K562 (cell line): ENCODE results near the gene ACSL3. TPM values are rescaled to one million over a fixed set of nuclear protein-coding genes. Genes with fewer than 3 reads are reported as not detected.

Experiments used
- CBX8 ChIP-seq: fragments of 200-600 bp; sonication (generic); IDR thresholded peaks from 2 replicates; pipeline ENCODE4 v1.6.1; 2012; ENCODE audit warnings: borderline replicate concordance, mixed run types, low read depth, mild to moderate bottlenecking, moderate library complexity, mixed read lengths, low read length, control low read depth, inconsistent platforms; ENCODE audit not compliant: poor library complexity, severe bottlenecking; ENCODE audit errors: extremely low read depth
- CEBPZ ChIP-seq: fragments of 150-350 bp; IDR thresholded peaks from 2 replicates; pipeline ENCODE4 v1.6.1; 2014; ENCODE audit warnings: low read depth, mild to moderate bottlenecking, low read length, borderline replicate concordance
- EWSR1 ChIP-seq: fragments of 450-650 bp; IDR thresholded peaks from 2 replicates; pipeline ENCODE4 v1.6.1; 2018; ENCODE audit warnings: borderline replicate concordance, mild to moderate bottlenecking, low read depth, moderate library complexity; ENCODE audit not compliant: partially characterized antibody
- RREB1 ChIP-seq: fragments of 250-450 bp; sonication (Bioruptor Pico); IDR thresholded peaks from 2 replicates; pipeline ENCODE4 v1.4.0; 2020
- SNIP1 ChIP-seq: fragments of 450-650 bp; IDR thresholded peaks from 2 replicates; pipeline ENCODE4 v1.7.1; 2017; ENCODE audit warnings: low read depth, mild to moderate bottlenecking
- SOX6 ChIP-seq: fragments of 450-650 bp; IDR thresholded peaks from 2 replicates; pipeline ENCODE4 v1.6.1; 2014; ENCODE audit warnings: mild to moderate bottlenecking
- ZNF24 ChIP-seq: fragments of 450-650 bp; IDR thresholded peaks from 2 replicates; pipeline ENCODE4 v1.6.1; 2016
- ZNF696 ChIP-seq: fragments of 250-450 bp; sonication (Bioruptor Pico); conservative IDR thresholded peaks from 2 replicates; pipeline ENCODE4 v1.4.0; 2020; ENCODE audit warnings: mild to moderate bottlenecking, moderate library complexity
- polyA plus RNA-seq, 8 experiments: library from polyadenylated mRNA; depleted of rRNA in 4 of 8; stranded (reverse) in 5 of 8; unstranded in 3 of 8; fragments of >200 nt; fragmentation: Nextera tagmentation in 2 of 8; fragmentation: Illumina TruSeq in 1 of 8; extraction: Ambion mirVana in 2 of 8; extraction: Trizol in 1 of 8; gene quantifications; 2 replicates each; pipeline versions ENCODE4 v1.2.1 to v1.2.3, GENCODE V29; 2011 to 2014; ENCODE audit warnings: inconsistent platforms in 1 of 8, missing spikeins in 1 of 8
- total RNA-seq, 7 experiments: library from RNA; depleted of rRNA in 6 of 7; stranded (reverse); fragments of >200 nt in 6 of 7; fragmentation: Illumina TruSeq in 2 of 7; extraction: Trizol in 2 of 7; gene quantifications; 2 replicates each; pipeline versions ENCODE4 v1.2.1 to v1.2.3, GENCODE V29; 2011 to 2021; ENCODE audit warnings: low replicate concordance in 1 of 7

Gene ACSL3
- total and polyA plus RNA-seq, 9 of the 15 experiments (the other 6 are each of a cell fraction or from before 2014, with no cell fraction given): 21.3 to 123 (median 85.2) TPM

DNA sequence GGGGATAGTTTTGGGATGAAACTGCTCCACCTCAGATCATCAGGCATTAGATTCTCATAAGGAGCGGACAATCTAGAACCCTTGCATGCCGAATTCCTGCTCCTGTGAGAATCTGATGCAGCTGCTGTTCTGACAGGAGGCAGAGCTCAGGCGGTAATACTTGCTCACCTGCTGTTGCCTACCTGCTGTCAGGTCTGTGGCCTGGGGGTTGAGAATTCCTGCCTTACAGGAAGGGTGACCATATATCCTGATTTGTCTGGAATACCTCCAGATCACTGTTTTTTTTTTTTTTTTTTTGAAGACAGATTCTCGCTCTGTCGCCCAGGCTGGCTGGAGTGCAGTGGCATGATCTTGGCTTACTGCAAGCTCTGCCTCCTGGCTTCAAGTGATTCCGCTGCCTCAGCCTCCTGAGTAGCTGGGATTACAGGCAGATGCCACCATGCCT lies 21.7 kb downstream of the ACSL3 start (continued):
- no peak for TF ChIP-seq CEBPZ
- no peak for TF ChIP-seq ZNF696 (CRISPR knock-in tag)
- TF ChIP-seq SNIP1: no peak
- TF ChIP-seq EWSR1: no peak
- no peak for TF ChIP-seq RREB1
- no peak for TF ChIP-seq ZNF24
- TF ChIP-seq SOX6: no peak
- no peak for TF ChIP-seq CBX8
